ENCODE measurements around the gene AP2A2. TPM values are rescaled to one million over a fixed set of nuclear protein-coding genes. Genes with fewer than 3 reads are reported as not detected.
"Not testable (repeated sequence)": the region's sequence is repeated elsewhere in the genome, so short reads cannot be mapped to it uniquely, and the experiment has no call there.

The AP2A2 gene
- total RNA-seq, 1 donor from 2014 or later, result 89.1 TPM

- TF ChIP-seq CTCF (IDR thresholded peaks at IDR 0.05; ENCODE audit: unreplicated experiment), result no peak
- no peak overlapping the region for H3K27ac Mint-ChIP-seq
- H3K9me3 Mint-ChIP-seq, result no peaks in the 10 kb centered on the region
- no peaks in the 10 kb centered on the region for H3K27me3 Mint-ChIP-seq (ENCODE audit: low read depth)
- H3K36me3 Mint-ChIP-seq, result peaks cover 24% of the 10 kb centered on the region
- no peak for DNase-seq (ENCODE audit: low spot score in 2 of 2, unreplicated experiment in 2 of 2)
- H3K4me3 Mint-ChIP-seq, result no peak overlapping the region
- peaks cover 3% of the 10 kb centered on the region for H3K4me1 Mint-ChIP-seq
Measured at GRCh38 chr11:973237-973636, 47.6 kb downstream of the AP2A2 start.

GRCh38 chr11:975376-975775 is 49.7 kb downstream of the AP2A2 start:
- DNase-seq (ENCODE audit: low spot score in 2 of 2, unreplicated experiment in 2 of 2); H3K4me1 Mint-ChIP-seq; H3K9me3 Mint-ChIP-seq; H3K4me3 Mint-ChIP-seq; H3K27me3 Mint-ChIP-seq (ENCODE audit: low read depth); H3K27ac Mint-ChIP-seq: not testable (repeated sequence)
- peaks cover 27% of the 10 kb centered on the region for H3K36me3 Mint-ChIP-seq

GRCh38 chr11:975827-976226 is 50.2 kb downstream of the AP2A2 start:
- DNase-seq (ENCODE audit: low spot score in 2 of 2, unreplicated experiment in 2 of 2), result no peak
- Mint-ChIP-seq H3K27ac (no peak overlapping the region), H3K4me3 (no peak overlapping the region), H3K9me3 (no peaks in the 10 kb centered on the region), H3K27me3 (ENCODE audit: low read depth) (no peaks in the 10 kb centered on the region), H3K36me3 (peaks cover 27% of the 10 kb centered on the region), H3K4me1 (peaks cover 3% of the 10 kb centered on the region)
- no peak for TF ChIP-seq CTCF (IDR thresholded peaks at IDR 0.05; ENCODE audit: unreplicated experiment)

GRCh38 chr11:976431-977160 is 50.9 kb downstream of the AP2A2 start:
- no peaks in the 10 kb centered on the region for H3K27me3 Mint-ChIP-seq (ENCODE audit: low read depth)
- no peaks in the 10 kb centered on the region for H3K4me1 Mint-ChIP-seq
- no peak for TF ChIP-seq CTCF (IDR thresholded peaks at IDR 0.05; ENCODE audit: unreplicated experiment)
- no peak overlapping the region for H3K27ac Mint-ChIP-seq
- no peak overlapping the region for H3K4me3 Mint-ChIP-seq
- DNase-seq (ENCODE audit: low spot score in 2 of 2, unreplicated experiment in 2 of 2), result no peak
- H3K36me3 Mint-ChIP-seq, result peaks cover 28% of the 10 kb centered on the region
- no peaks in the 10 kb centered on the region for H3K9me3 Mint-ChIP-seq

- Mint-ChIP-seq H3K4me1 (no peaks in the 10 kb centered on the region), H3K27me3 (ENCODE audit: low read depth) (no peaks in the 10 kb centered on the region), H3K27ac (no peak overlapping the region), H3K4me3 (no peak overlapping the region), H3K9me3 (no peaks in the 10 kb centered on the region), H3K36me3 (peaks cover 24% of the 10 kb centered on the region)
- no peak for DNase-seq (ENCODE audit: low spot score in 2 of 2, unreplicated experiment in 2 of 2)
- TF ChIP-seq CTCF (IDR thresholded peaks at IDR 0.05; ENCODE audit: unreplicated experiment), result no peak
Measured at GRCh38 chr11:977830-978720, 52.4 kb downstream of the AP2A2 start.

- no peaks in the 10 kb centered on the region for H3K27me3 Mint-ChIP-seq (ENCODE audit: low read depth)
- H3K27ac Mint-ChIP-seq, result no peak overlapping the region
- DNase-seq (ENCODE audit: low spot score in 2 of 2, unreplicated experiment in 2 of 2), result no peak
- H3K36me3 Mint-ChIP-seq, result peaks cover 21% of the 10 kb centered on the region
- TF ChIP-seq CTCF (IDR thresholded peaks at IDR 0.05; ENCODE audit: unreplicated experiment), result no peak
- H3K9me3 Mint-ChIP-seq, result no peaks in the 10 kb centered on the region
- no peak overlapping the region for H3K4me3 Mint-ChIP-seq
- no peaks in the 10 kb centered on the region for H3K4me1 Mint-ChIP-seq
Measured at GRCh38 chr11:978781-979180, 53.1 kb downstream of the AP2A2 start.
